HUES48 (cell line): ENCODE results near the gene NT5C3A.
"Not testable (repeated sequence)": the region's sequence is repeated elsewhere in the genome, so short reads cannot be mapped to it uniquely, and the experiment has no call there.

ENCODE experiments used
- H3K27ac ChIP-seq: one replicate; pipeline ENCODE4 v1.7.0; 2013; ENCODE audit warnings: low read depth, low read length, inconsistent platforms
- H3K27me3 ChIP-seq: 2 replicates; pipeline ENCODE4 v1.6.1; 2013; ENCODE audit warnings: mild to moderate bottlenecking, low read length; ENCODE audit not compliant: control insufficient read depth, insufficient read depth
- H3K36me3 ChIP-seq: 2 replicates; pipeline ENCODE4 v1.6.1; 2013; ENCODE audit warnings: low read length; ENCODE audit not compliant: control insufficient read depth, insufficient read depth
- H3K4me1 ChIP-seq: 2 replicates; pipeline ENCODE4 v1.6.1; 2013; ENCODE audit warnings: mild to moderate bottlenecking, low read length; ENCODE audit not compliant: control insufficient read depth, insufficient read depth
- H3K4me3 ChIP-seq: 2 replicates; pipeline ENCODE4 v1.5.1; 2013; ENCODE audit warnings: mild to moderate bottlenecking, low read depth, low read length
- H3K9ac ChIP-seq: 2 replicates; pipeline ENCODE4 v1.6.1; 2013; ENCODE audit warnings: mild to moderate bottlenecking, low read depth, low read length, moderate library complexity
- H3K9me3 ChIP-seq: 2 replicates; pipeline ENCODE4 v1.6.1; 2013; ENCODE audit warnings: low read length; ENCODE audit not compliant: control insufficient read depth, insufficient read depth

NT5C3A gene

GRCh38 chr7:32999380-32999779 lies 63.2 kb downstream of the NT5C3A start:
- H3K4me3 ChIP-seq, H3K9me3 ChIP-seq, H3K27ac ChIP-seq, H3K4me1 ChIP-seq, H3K36me3 ChIP-seq, H3K9ac ChIP-seq, H3K27me3 ChIP-seq: not testable (repeated sequence)

- not testable (repeated sequence) for H3K36me3 ChIP-seq, H3K9ac ChIP-seq, H3K4me3 ChIP-seq, H3K9me3 ChIP-seq, H3K4me1 ChIP-seq, H3K27me3 ChIP-seq
- H3K27ac ChIP-seq = peak overlapping the region; percentile 47
Observed at GRCh38 chr7:32998361-32999171, 64.0 kb downstream of the NT5C3A start.

DNA sequence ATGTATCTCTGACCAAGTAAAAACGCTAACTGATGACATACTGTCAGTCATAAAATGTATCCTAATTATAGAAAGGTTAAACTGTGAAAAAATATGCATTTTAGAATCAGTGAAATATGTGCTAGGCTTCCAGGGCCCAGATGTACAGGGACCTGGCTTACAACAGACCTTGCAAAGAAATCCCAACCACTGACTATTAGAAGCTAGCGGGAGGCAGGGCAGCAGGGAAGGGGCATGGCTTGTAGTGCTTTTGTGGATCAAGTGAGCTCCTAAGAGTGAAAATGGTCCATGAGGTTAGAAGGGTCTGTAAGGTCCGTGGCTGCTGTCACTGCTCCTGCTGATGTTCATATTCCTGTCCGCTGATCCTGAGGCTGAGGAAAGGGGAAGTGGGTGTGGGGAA lies 64.6 kb downstream of the NT5C3A start:
- H3K36me3 ChIP-seq, H3K27me3 ChIP-seq, H3K4me1 ChIP-seq, H3K9ac ChIP-seq, H3K9me3 ChIP-seq, H3K4me3 ChIP-seq: not testable (repeated sequence)
- peak overlapping the region; percentile 47 for H3K27ac ChIP-seq

DNA sequence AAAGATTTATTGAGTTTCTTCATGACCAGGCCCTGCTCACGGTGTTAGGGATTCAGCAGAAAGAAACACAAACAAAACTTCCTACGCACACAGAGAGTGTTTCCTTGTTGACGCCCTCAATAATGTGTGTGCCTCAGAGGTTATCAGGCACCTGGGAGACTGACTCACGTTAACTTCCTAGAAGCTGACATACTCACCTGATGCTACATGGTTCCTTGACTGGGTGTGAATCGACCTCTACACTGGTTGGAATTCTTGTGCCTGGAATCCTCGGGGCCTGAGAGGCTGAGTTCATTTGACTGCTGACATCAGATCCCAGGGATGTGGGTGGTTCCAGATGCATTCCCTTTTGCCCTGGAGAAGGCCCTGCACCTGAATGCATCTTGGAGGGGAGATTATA lies 69.8 kb downstream of the NT5C3A start:
- not testable (repeated sequence) for H3K4me1 ChIP-seq, H3K9ac ChIP-seq, H3K4me3 ChIP-seq, H3K27me3 ChIP-seq, H3K36me3 ChIP-seq, H3K9me3 ChIP-seq, H3K27ac ChIP-seq

- H3K9ac ChIP-seq, H3K27ac ChIP-seq, H3K4me3 ChIP-seq, H3K9me3 ChIP-seq, H3K4me1 ChIP-seq, H3K36me3 ChIP-seq, H3K27me3 ChIP-seq: not testable (repeated sequence)
Observed at GRCh38 chr7:32991975-32992700, 70.4 kb downstream of the NT5C3A start.

DNA sequence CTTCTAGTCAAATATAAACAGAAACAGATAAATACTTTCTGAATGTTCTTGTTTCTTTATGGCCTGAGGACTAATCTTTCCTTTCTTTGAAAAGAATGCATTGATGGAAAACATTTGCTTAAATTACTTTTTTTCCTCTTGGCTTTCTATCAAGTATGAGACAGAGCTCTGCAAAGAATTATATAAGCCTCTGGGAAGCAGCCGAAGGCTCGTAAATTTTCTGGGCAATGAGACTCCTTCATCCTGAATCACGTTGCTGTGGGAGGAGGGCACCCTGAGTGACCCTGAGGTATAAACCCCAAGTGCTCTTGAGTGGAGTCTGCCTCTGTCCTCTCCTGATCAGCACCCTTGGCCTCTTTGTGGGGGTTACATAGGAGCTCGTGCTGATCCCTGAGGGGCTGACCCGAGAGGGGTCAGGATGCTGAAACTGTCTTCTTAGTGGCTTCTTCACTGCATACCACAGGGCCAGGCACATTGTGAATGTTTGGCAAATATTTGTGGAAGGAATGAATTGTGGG lies 71.4 kb downstream of the NT5C3A start:
- H3K4me3 ChIP-seq, H3K9ac ChIP-seq, H3K27ac ChIP-seq, H3K36me3 ChIP-seq, H3K4me1 ChIP-seq, H3K9me3 ChIP-seq, H3K27me3 ChIP-seq: not testable (repeated sequence)

DNA sequence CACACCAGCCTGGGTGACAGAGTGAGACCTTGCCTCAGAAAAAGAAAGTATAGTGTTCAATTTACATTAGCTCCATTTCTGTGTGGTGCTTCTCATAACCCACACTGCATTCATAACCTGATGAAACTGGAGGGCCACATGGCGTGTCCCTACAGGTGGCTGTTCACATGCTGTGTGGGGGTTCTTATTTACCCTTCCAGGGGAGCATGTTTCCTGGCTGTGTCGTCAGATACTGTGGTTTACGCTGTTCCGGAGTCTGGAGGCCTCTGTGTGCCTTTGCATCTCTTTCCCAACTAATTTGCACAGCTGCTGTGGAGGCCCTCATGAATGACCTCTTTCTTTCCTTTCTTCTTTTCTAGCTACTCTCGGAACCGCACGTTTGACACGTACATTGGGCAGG lies 74.4 kb downstream of the NT5C3A start:
- not testable (repeated sequence) for H3K4me3 ChIP-seq, H3K9me3 ChIP-seq, H3K9ac ChIP-seq, H3K36me3 ChIP-seq, H3K27ac ChIP-seq, H3K27me3 ChIP-seq, H3K4me1 ChIP-seq

GRCh38 chr7:32979902-32980301 lies 82.7 kb downstream of the NT5C3A start:
- H3K9ac ChIP-seq, H3K36me3 ChIP-seq, H3K27ac ChIP-seq, H3K9me3 ChIP-seq, H3K4me3 ChIP-seq, H3K27me3 ChIP-seq, H3K4me1 ChIP-seq: not testable (repeated sequence)

DNA sequence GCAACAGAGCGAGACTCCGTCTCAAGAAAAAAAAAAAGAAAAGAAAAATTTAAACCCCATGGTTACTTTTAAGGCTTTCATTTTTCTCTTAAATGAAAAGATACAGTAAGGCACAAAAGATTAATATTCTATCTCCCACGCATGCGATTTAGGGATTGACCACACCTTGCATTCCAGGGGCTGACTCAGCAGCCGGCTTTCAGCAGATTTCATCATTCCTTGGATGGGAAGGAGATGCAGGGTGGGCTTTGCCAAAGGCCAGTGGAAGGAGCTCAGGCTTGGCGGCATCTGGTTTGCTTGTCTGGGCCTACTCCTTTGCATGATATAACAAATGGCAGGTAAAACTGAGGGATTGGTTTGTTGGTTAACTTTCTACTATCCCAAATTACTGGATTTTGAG lies 83.3 kb downstream of the NT5C3A start:
- H3K9ac ChIP-seq, H3K36me3 ChIP-seq, H3K9me3 ChIP-seq, H3K27me3 ChIP-seq, H3K4me3 ChIP-seq, H3K4me1 ChIP-seq, H3K27ac ChIP-seq: not testable (repeated sequence)

DNA sequence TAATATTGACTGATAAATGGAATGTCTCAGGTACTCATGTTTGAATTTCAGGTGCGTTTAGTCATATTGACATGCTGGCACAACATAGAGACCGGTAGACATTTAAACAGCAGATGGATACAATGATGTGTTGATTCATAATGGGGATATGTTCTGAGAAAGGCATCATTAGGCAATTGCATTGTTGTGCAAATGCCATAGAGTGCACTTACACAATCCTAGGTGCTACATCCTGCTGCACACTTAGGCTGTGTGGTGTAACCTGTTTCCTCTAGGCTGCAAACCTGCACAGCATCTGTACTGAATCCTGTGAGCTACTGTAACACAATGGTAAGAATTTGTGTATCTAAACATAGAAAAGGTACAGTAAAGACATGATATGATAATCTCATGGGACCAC lies 85.4 kb downstream of the NT5C3A start:
- not testable (repeated sequence) for H3K4me1 ChIP-seq, H3K36me3 ChIP-seq, H3K27ac ChIP-seq, H3K9me3 ChIP-seq, H3K4me3 ChIP-seq, H3K27me3 ChIP-seq, H3K9ac ChIP-seq

- H3K27me3 ChIP-seq, H3K27ac ChIP-seq, H3K4me3 ChIP-seq, H3K4me1 ChIP-seq, H3K9me3 ChIP-seq, H3K36me3 ChIP-seq, H3K9ac ChIP-seq: not testable (repeated sequence)
Observed at GRCh38 chr7:32971967-32972366, 90.6 kb downstream of the NT5C3A start.
